HepG2 (cell line): Measurements from ENCODE around the gene CFL1. TPM values are rescaled to one million over a fixed set of nuclear protein-coding genes. Genes with fewer than 3 reads are reported as not detected.
A peak's percentile ranks its signal among the peaks of the same experiment; 100 is the strongest.

ENCODE experiments used
- ADNP ChIP-seq: sonication (generic); formaldehyde crosslinking; IDR thresholded peaks from 2 replicates; pipeline ENCODE4 v1.4.0; 2020; ENCODE audit warnings: missing genetic modification reagents
- ARID2 ChIP-seq: sonication (generic); formaldehyde crosslinking; IDR thresholded peaks from 2 replicates; pipeline ENCODE4 v1.8.1; 2022; ENCODE audit warnings: mild to moderate bottlenecking, missing genetic modification reagents, borderline replicate concordance
- DBP ChIP-seq: sonication (generic); formaldehyde crosslinking; IDR thresholded peaks from 2 replicates; pipeline ENCODE4 v1.4.0; 2020; ENCODE audit warnings: missing genetic modification reagents; ENCODE audit errors: not compliant biosample characterization
- DMAP1 ChIP-seq: IDR thresholded peaks from 2 replicates; pipeline ENCODE4 v1.6.1; 2016
- DZIP1 ChIP-seq: sonication (generic); formaldehyde crosslinking; IDR thresholded peaks from 2 replicates; pipeline ENCODE4 v1.5.0; 2020; ENCODE audit warnings: mild to moderate bottlenecking, missing genetic modification reagents
- E2F1 ChIP-seq: sonication (generic); formaldehyde crosslinking; IDR thresholded peaks from 2 replicates; pipeline ENCODE4 v1.5.0; 2020; ENCODE audit warnings: missing genetic modification reagents
- GATA4 ChIP-seq: sonication (generic); IDR thresholded peaks from 2 replicates; pipeline ENCODE4 v1.6.1; 2016; ENCODE audit warnings: antibody characterized with exemption, low read depth, borderline replicate concordance
- HBP1 ChIP-seq: IDR thresholded peaks from 2 replicates; pipeline ENCODE4 v1.6.1; 2016; ENCODE audit warnings: low read depth, control low read depth
- HMG20A ChIP-seq: IDR thresholded peaks from 2 replicates; pipeline ENCODE4 v1.6.1; 2016; ENCODE audit warnings: borderline replicate concordance
- MAF1 ChIP-seq: sonication (generic); formaldehyde crosslinking; IDR thresholded peaks from 2 replicates; pipeline ENCODE4 v1.5.0; 2020; ENCODE audit warnings: missing genetic modification reagents, borderline replicate concordance
- MAFK ChIP-seq, 2 experiments: IDR thresholded peaks in 1 of 2; conservative IDR thresholded peaks in 1 of 2; 2 replicates each; pipeline ENCODE4 v1.6.1; 2011; ENCODE audit warnings: improper control_type of control experiment in 2 of 2, low read length in 2 of 2
- MTERF4 ChIP-seq: sonication (generic); formaldehyde crosslinking; IDR thresholded peaks from 2 replicates; pipeline ENCODE4 v1.8.0; 2023; ENCODE audit warnings: mild to moderate bottlenecking, missing genetic modification reagents
- PBX2 ChIP-seq: IDR thresholded peaks from 2 replicates; pipeline ENCODE4 v1.6.1; 2016; ENCODE audit warnings: control low read depth
- POLR2A ChIP-seq, 2 experiments: IDR thresholded peaks; 2 replicates each; pipeline ENCODE4 v1.6.1; 2011; ENCODE audit warnings: low read depth in 2 of 2, low read length in 2 of 2, mild to moderate bottlenecking in 1 of 2, moderate library complexity in 1 of 2; ENCODE audit not compliant: insufficient read depth in 1 of 2
- SP4 ChIP-seq: sonication (generic); formaldehyde crosslinking; IDR thresholded peaks from 2 replicates; pipeline ENCODE4 v1.8.1; 2023; ENCODE audit warnings: mild to moderate bottlenecking, missing genetic modification reagents
- ZBTB44 ChIP-seq: sonication (generic); formaldehyde crosslinking; IDR thresholded peaks from 2 replicates; pipeline ENCODE4 v1.4.0; 2020; ENCODE audit warnings: missing genetic modification reagents
- ZKSCAN1 ChIP-seq: fragments of 150-350 bp; IDR thresholded peaks from 2 replicates; pipeline ENCODE4 v1.6.1; 2014; ENCODE audit warnings: low read length
- ZNF317 ChIP-seq: sonication (generic); formaldehyde crosslinking; IDR thresholded peaks from 2 replicates; pipeline ENCODE4 v1.5.0; 2020; ENCODE audit warnings: mild to moderate bottlenecking, missing genetic modification reagents
- ZNF777 ChIP-seq: sonication (generic); formaldehyde crosslinking; IDR thresholded peaks from 2 replicates; pipeline ENCODE4 v1.4.0; 2020; ENCODE audit warnings: missing genetic modification reagents
- polyA plus RNA-seq, 8 experiments: library from polyadenylated mRNA; depleted of rRNA in 3 of 8; stranded (reverse) in 7 of 8; unstranded in 1 of 8; fragments of >200 nt; fragmentation: Illumina TruSeq in 4 of 8; extraction: Trizol in 4 of 8; gene quantifications; 2 replicates each; pipeline versions ENCODE4 v1.2.1 to v1.2.3, GENCODE V29; 2011 to 2016; ENCODE audit warnings: low read depth in 4 of 8, missing spikeins in 1 of 8, mixed read lengths in 1 of 8; ENCODE audit not compliant: insufficient read depth in 1 of 8
- total RNA-seq, 5 experiments: library from RNA; depleted of rRNA; stranded (reverse); fragments of >200 nt; fragmentation: Illumina TruSeq; extraction: Trizol; gene quantifications; 2 replicates each; pipeline ENCODE4 v1.2.3, GENCODE V29; 2016; ENCODE audit warnings: low read depth in 1 of 5

The CFL1 gene
- total and polyA plus RNA-seq, 2 of the 13 experiments (the other 11 are each of a cell fraction or from before 2014, with no cell fraction given), result 379 to 383 TPM

- TF ChIP-seq HBP1 (CRISPR knock-in tag), result 0 out of 2 replicates have a peak, but pooled peaks have one; percentile 25
- no peak for TF ChIP-seq MAFK (conservative IDR thresholded peaks at IDR 0.05 in 1 of 2, IDR thresholded peaks at IDR 0.05 in 1 of 2; ENCODE audit: low read length in 2 of 2)
- 0 out of 2 replicates have a peak, but pooled peaks have one; percentile 43 for TF ChIP-seq ZBTB44 (CRISPR knock-in tag)
- TF ChIP-seq POLR2A (IDR thresholded peaks at IDR 0.05; ENCODE audit: insufficient read depth in 1 of 2, low read depth in 2 of 2, low read length in 2 of 2), result peak in 1 of 2 experiments; percentile 79; a peak in 2 of 4 replicates
- 0 out of 2 replicates have a peak, but pooled peaks have one; percentile 48 for TF ChIP-seq E2F1 (CRISPR knock-in tag)
- peak; percentile 98 for TF ChIP-seq SP4 (CRISPR knock-in tag)
- TF ChIP-seq DMAP1 (CRISPR knock-in tag), result peak; percentile 64; the same call in 1 of the 2 replicates
- no peak for TF ChIP-seq ZNF317 (CRISPR knock-in tag)
- peak; percentile 81; the same call in 1 of the 2 replicates for TF ChIP-seq ARID2 (CRISPR knock-in tag)
- TF ChIP-seq HMG20A (CRISPR knock-in tag), result no peak
- TF ChIP-seq MTERF4, result peak; percentile 73; the same call in 1 of the 2 replicates
- TF ChIP-seq GATA4, result 0 out of 2 replicates have a peak, but pooled peaks have one; percentile 40
- TF ChIP-seq DZIP1 (CRISPR knock-in tag), result no peak
- TF ChIP-seq ZNF777 (CRISPR knock-in tag), result peak; percentile 87
- no peak for TF ChIP-seq MAF1 (CRISPR knock-in tag)
- no peak for TF ChIP-seq ADNP (CRISPR knock-in tag)
- peak; percentile 6 for TF ChIP-seq DBP (CRISPR knock-in tag)
- no peak for TF ChIP-seq PBX2
- no peak for TF ChIP-seq ZKSCAN1
Measured at GRCh38 chr11:65890324-65891218, 32.6 kb upstream of the CFL1 start, which contains the start of gene CCDC85B (continued).
